HG03342 (cell line): ENCODE data around the gene MED16.
"Not testable (repeated sequence)": the region's sequence is repeated elsewhere in the genome, so short reads cannot be mapped to it uniquely, and the experiment has no call there.

Source experiments
- ATAC-seq: cut with Tn5 transposase; IDR thresholded peaks from one replicate; pipeline ENCODE4 v1.9.1; 2021; ENCODE audit warnings: mild to moderate bottlenecking, moderate library complexity; ENCODE audit not compliant: unreplicated experiment

MED16 gene

GRCh38 chr19:831407-832369 is 61.3 kb downstream of the MED16 start:
- no peak for ATAC-seq

GRCh38 chr19:829129-829758 is 63.7 kb downstream of the MED16 start:
- no peak for ATAC-seq

GRCh38 chr19:827710-828321 is 65.2 kb downstream of the MED16 start, which contains the start of gene AZU1:
AZU1 (plus strand) TSS chr19:827837; CDS start chr19:827847, 10 bp downstream.
- no peak for ATAC-seq

- no peak for ATAC-seq
These were observed 65.7 kb downstream of the MED16 start for GRCh38 chr19:827314-827709.

GRCh38 chr19:825897-826644 is 66.9 kb downstream of the MED16 start:
- no peak for ATAC-seq

- no peak for ATAC-seq
These were observed 68.1 kb downstream of the MED16 start for GRCh38 chr19:824885-825284.

- ATAC-seq = no peak
These were observed 69.3 kb downstream of the MED16 start for GRCh38 chr19:823565-824121.

- ATAC-seq = no peak
These were observed 71.0 kb downstream of the MED16 start, which contains the start of gene PLPPR3 for GRCh38 chr19:821825-822503. PLPPR3 (minus strand) TSS chr19:821955; CDS start chr19:821559, 396 bp downstream.

- no peak for ATAC-seq
These were observed 71.7 kb downstream of the MED16 start for GRCh38 chr19:821231-821824.

- not testable (repeated sequence) for ATAC-seq
These were observed 72.8 kb downstream of the MED16 start for GRCh38 chr19:820212-820611.
